Measurements from ENCODE around the gene ZNRD2.

GRCh38 chr11:65595131-65595530 lies 24.9 kb downstream of the ZNRD2 start:
- TF ChIP-seq POLR2A (IDR thresholded peaks at IDR 0.05; ENCODE audit: low read length) (peak; percentile 7), GATA1 (IDR thresholded peaks at IDR 0.05; ENCODE audit: low read depth, low read length) (no peak)

All from erythroblast (primary cell).